ENCODE results near the gene CEP104. TPM values are rescaled to one million over a fixed set of nuclear protein-coding genes. Genes with fewer than 3 reads are reported as not detected.

Gene CEP104
- total RNA-seq: 32.1 and 65.3 TPM in 2 replicates

DNA sequence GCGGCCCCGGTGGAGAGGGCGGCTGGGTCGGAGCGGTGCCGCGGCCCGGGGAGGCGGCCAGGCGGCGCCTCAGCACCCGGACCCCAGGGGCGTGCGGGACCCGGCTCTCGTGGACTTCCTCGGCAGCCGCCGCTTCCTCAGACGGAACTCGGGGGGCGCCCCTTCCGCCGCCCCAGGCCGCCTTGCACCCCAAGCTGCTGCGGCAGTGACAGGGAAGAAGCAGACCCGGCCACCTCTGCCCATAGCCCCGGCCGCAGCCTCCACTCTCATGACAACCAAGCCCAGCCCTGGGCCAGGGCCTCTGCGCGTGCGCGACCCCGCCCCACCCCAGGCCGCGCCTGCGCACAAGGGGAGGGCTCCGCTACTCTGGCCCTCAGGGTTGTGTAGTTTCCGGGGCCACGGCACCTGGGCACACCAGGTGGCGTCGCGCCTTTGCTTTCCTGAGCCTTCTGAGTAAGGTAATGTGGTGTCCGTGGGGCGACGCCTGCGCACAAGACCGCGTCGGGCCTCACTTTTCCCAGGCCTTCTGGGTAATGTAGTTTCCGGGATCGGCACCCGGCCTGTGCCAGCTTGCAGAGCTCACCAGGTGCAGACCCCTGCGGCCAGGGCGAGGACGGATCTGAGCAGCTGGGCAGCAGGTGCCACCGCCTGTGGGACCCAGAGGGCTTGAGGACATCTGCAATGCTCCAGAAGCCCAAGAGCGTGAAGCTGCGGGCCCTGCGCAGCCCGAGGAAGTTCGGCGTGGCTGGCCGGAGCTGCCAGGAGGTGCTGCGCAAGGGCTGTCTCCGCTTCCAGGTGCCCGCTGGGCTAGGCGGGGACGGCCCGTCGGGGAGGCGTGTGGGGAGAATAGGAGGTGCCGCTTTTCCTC lies at the start of gene CEP104, which contains the start of gene DFFB:
CEP104 (minus strand) TSS at position 289 of the 868 bp plus-strand sequence. CDS start 4,804 bp downstream, outside the sequence.
DFFB (plus strand) TSS at position 554 of the 868 bp plus-strand sequence; CDS start at position 682, 128 bp downstream.

DNA sequence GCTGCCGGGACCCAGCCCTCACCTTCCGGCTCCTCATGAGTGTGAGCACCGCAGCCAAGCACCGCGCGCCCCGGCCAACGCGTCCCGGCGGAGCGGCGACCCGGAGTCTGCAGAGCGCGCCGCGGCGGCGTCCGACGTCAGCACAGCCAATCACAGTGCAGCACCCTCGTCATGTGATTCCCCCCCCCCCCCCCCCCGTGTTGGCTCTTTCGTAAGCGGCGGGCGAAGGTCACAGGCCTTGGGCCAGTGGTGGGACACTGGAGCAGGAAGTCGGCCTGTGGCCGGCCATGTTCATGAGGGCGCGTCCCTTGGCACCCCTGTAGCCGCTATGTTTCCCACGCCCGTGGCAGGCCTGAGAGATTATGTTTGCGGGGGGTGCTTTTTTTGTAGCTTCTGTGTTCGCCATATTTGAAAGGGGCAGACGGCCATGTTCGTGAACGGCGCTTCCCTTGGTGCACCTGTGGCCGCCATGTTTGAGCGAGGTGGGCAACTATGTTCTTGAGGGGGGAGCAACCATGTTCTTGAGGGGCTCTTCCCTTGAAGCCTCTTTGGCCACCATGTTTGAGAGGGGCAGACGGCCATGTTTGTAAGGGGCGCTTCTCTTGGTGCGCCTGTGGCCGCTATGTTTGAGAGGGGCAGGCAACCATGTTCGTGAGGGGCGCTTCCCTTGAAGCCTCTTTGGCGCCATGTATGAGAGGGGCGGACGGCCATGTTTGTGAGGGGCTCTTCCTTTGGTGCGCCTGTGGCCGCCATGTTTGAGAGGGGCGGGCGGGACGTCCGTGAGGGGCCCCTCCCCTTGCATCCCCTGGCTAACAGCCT lies 43.3 kb upstream of the CEP104 start, which contains the start of gene C1orf174:
C1orf174 (minus strand) TSS at position 123 of the 819 bp plus-strand sequence; CDS start at position 37, 86 bp downstream.

DNA sequence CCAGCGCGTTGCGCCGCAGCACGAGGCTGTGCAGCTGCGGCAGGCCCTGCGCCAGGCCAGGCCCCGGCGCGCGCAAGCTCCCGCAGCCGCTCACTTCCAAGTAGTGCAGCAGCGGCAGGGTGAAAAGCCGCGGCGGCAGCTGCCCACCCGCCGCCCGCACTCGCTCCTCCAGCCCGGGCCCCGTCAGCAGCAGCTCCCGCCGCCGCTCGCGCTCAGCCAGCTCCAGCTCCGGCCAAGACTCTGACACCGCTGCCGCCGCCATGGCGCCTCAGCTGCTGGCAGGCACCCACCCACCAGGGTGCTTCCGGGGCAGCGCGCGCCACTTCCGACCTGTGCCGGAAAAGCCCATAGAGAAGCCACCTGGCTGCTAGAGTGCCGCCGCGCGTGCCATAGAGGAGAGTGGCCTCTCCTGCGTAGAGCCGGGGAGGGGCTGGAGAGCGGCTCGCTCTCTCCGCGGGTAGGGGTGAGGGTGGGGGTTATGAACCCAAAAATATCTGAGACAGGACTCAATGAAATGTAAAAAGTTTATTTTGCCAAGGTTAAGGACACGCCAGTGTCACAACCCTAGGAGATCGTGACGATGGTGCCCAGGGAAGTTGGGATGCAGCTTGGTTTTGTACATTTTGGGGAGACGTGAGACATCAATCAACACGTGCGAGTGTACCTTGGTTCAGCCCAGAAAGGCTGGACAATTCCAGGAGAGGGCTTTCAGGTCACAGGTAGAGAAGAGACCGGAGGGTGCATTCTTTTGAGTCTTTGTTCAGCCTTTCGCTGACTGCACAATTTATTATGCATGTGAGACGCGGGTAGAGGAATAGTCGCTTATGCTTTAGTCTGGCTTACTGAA lies 60.6 kb downstream of the CEP104 start, which contains the start of gene LRRC47:
LRRC47 (minus strand) TSS at position 284 of the 847 bp plus-strand sequence; CDS start at position 262, 22 bp downstream.

DNA sequence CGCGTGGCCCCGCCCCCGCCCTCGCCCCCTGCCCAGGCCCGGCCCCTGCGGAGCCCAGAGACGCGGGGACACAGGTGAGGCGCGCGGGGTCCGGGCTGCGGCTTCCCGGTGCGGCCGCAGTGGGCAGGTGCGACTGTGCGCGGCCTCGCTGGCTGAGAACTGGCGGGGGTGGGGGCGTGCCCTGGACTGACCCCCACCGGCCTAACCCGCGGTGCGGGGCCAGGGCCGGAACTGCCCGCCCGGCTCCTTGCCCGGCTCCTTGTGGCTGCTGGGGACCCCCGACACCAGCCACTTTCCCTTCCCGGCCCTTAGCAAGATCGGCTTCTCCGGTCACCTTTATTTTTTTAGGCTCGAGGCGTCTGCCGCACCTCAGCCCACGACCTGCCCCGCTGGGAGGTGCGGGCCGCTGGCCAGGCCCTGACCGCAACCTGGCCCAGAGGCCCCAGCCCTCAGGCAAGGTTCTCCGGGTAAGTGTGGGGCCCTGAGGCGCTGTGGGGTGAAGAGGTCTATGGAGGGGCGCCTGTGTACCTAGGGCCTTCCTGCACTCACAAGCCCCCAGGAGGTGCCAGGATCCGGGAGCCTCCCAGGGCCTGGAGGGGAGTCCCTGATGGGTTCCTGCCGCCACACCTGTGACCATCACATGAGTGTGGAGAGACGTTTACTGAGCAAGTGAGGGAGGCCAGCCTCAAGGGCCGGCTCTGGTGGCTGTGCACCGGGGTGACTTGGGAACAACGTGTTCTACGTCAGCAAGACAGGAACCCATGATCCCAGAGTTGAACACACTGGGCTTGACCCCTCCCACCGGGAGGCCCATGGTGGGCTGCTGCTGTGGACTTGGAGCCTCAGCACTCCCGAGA lies 84.1 kb downstream of the CEP104 start, which contains the start of gene SMIM1:
SMIM1 (plus strand) TSS at position 35 of the 857 bp plus-strand sequence. CDS start 2,625 bp downstream, outside the sequence.

Other genes with a start within 250 kb of the CEP104 start
- 7.3 and 22.1 TPM in 2 replicates for gene MEGF6, start 245.7 kb downstream of the CEP104 start, total RNA-seq
- gene TPRG1L, start 232.2 kb downstream of the CEP104 start, total RNA-seq: 12.4 and 21.6 TPM in 2 replicates
- gene WRAP73, start 207.1 kb downstream of the CEP104 start, total RNA-seq: 18.4 and 20.2 TPM in 2 replicates
- gene TP73, start 204.7 kb downstream of the CEP104 start, total RNA-seq: not detected in 2 replicates
- gene CCDC27, start 104.8 kb downstream of the CEP104 start, total RNA-seq: not detected in 2 replicates
- gene SMIM1, start 84.5 kb downstream of the CEP104 start, total RNA-seq: 6.4 and 19.6 TPM in 2 replicates
- gene LRRC47, start 60.7 kb downstream of the CEP104 start, total RNA-seq: 29.9 and 32.6 TPM in 2 replicates
- 5.2 and 8.3 TPM in 2 replicates for gene DFFB, start 265 bp upstream of the CEP104 start, total RNA-seq
- gene C1orf174, start 43.1 kb upstream of the CEP104 start, total RNA-seq: 12.3 and 36.2 TPM in 2 replicates